Measurements from ENCODE around the gene RPP14.

The RPP14 gene

DNA sequence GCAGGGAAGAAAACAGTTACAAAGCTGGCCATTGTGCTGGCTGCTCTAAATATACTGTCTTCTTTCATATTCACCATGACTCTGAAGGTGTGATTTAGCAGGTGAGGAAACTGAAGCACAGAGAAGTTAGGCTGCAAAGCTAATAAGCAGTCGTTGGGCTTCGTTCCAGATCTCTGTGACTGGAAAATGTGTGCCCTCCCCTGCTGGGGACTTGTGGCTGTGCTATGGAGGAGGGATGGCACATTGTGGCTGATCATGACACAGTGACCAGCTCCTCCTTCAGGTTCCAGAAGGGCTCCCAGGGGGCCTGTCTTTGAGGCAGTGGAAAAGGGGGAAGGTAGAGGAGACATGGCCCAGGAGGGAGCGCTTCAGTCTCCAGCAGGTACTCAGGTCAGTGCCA lies 45.9 kb downstream of the RPP14 start:
- H4K20me1 ChIP-seq (ENCODE audit: control insufficient read depth, insufficient read depth, low read depth, low read length) = no peaks in the 10 kb centered on the region
- H3K36me3 ChIP-seq (ENCODE audit: control insufficient read depth, low read length) = peaks cover 82% of the 10 kb centered on the region
- H3K9me2 ChIP-seq (replicated peaks; ENCODE audit: control insufficient read depth, low read length) = no peaks in the 10 kb centered on the region
- H3K79me2 ChIP-seq (ENCODE audit: control insufficient read depth, low read length) = peaks cover 81% of the 10 kb centered on the region
- H3K4me2 ChIP-seq (ENCODE audit: low read length) = peak overlapping the region; percentile 98
- H3K27ac ChIP-seq (ENCODE audit: low read depth, low read length) = peak overlapping the region; percentile 99
- TF ChIP-seq, protein P1, sequence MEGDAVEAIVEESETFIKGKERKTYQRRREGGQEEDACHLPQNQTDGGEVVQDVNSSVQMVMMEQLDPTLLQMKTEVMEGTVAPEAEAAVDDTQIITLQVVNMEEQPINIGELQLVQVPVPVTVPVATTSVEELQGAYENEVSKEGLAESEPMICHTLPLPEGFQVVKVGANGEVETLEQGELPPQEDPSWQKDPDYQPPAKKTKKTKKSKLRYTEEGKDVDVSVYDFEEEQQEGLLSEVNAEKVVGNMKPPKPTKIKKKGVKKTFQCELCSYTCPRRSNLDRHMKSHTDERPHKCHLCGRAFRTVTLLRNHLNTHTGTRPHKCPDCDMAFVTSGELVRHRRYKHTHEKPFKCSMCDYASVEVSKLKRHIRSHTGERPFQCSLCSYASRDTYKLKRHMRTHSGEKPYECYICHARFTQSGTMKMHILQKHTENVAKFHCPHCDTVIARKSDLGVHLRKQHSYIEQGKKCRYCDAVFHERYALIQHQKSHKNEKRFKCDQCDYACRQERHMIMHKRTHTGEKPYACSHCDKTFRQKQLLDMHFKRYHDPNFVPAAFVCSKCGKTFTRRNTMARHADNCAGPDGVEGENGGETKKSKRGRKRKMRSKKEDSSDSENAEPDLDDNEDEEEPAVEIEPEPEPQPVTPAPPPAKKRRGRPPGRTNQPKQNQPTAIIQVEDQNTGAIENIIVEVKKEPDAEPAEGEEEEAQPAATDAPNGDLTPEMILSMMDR (IDR thresholded peaks at IDR 0.05; ENCODE audit: low read depth, low read length, poor library complexity, severe bottlenecking) = peak; percentile 47
- no peak for TF ChIP-seq EZH2phosphoT487 (IDR thresholded peaks at IDR 0.05; ENCODE audit: borderline replicate concordance, low read length)
- no peaks in the 10 kb centered on the region for H3K27me3 ChIP-seq (ENCODE audit: control insufficient read depth, low read length)
- peaks cover 60% of the 10 kb centered on the region for H3F3A ChIP-seq (ENCODE audit: control insufficient read depth, insufficient read depth)
- H3K4me3 ChIP-seq (ENCODE audit: low read length) = peak overlapping the region; percentile 71
- H3K4me1 ChIP-seq (ENCODE audit: control insufficient read depth, low read length) = peaks cover 99% of the 10 kb centered on the region
- H3K9me3 ChIP-seq (ENCODE audit: control insufficient read depth, insufficient read depth, low read length) = no peaks in the 10 kb centered on the region

DNA sequence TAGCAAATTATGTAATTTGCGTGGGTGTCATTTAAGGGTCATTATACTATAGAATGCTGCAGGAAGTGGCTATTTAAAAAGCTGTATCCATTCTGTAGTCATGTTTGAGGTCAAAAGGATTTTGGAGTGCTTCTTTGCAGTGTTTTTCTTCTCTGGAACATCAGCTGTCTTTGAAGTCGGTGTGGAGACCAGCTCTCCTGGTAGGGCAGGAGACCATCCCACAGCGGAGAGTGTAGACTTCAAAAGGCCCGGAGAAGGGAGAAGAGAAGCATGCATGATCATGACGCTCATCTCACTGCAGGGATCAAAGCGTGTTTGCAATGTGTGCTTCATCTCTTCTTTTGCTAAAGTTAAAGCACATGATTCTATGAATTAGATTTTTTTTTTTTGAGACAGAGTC lies 46.6 kb downstream of the RPP14 start:
- Histone ChIP-seq H3K27ac (ENCODE audit: low read depth, low read length) (peak overlapping the region; percentile 99), H3K9me3 (ENCODE audit: control insufficient read depth, insufficient read depth, low read length) (no peaks in the 10 kb centered on the region), H3K27me3 (ENCODE audit: control insufficient read depth, low read length) (no peaks in the 10 kb centered on the region), H4K20me1 (ENCODE audit: control insufficient read depth, insufficient read depth, low read depth, low read length) (no peaks in the 10 kb centered on the region), H3K9me2 (replicated peaks; ENCODE audit: control insufficient read depth, low read length) (no peaks in the 10 kb centered on the region), H3K4me1 (ENCODE audit: control insufficient read depth, low read length) (peaks cover 99% of the 10 kb centered on the region), H3K4me2 (ENCODE audit: low read length) (peak overlapping the region; percentile 98), H3K4me3 (ENCODE audit: low read length) (peak overlapping the region; percentile 71), H3F3A (ENCODE audit: control insufficient read depth, insufficient read depth) (peaks cover 52% of the 10 kb centered on the region), H3K79me2 (ENCODE audit: control insufficient read depth, low read length) (peaks cover 81% of the 10 kb centered on the region), H3K36me3 (ENCODE audit: control insufficient read depth, low read length) (peaks cover 81% of the 10 kb centered on the region)
- TF ChIP-seq, protein P1 (IDR thresholded peaks at IDR 0.05; ENCODE audit: low read depth, low read length, poor library complexity, severe bottlenecking) = no peak
- no peak for TF ChIP-seq EZH2phosphoT487 (IDR thresholded peaks at IDR 0.05; ENCODE audit: borderline replicate concordance, low read length)

DNA sequence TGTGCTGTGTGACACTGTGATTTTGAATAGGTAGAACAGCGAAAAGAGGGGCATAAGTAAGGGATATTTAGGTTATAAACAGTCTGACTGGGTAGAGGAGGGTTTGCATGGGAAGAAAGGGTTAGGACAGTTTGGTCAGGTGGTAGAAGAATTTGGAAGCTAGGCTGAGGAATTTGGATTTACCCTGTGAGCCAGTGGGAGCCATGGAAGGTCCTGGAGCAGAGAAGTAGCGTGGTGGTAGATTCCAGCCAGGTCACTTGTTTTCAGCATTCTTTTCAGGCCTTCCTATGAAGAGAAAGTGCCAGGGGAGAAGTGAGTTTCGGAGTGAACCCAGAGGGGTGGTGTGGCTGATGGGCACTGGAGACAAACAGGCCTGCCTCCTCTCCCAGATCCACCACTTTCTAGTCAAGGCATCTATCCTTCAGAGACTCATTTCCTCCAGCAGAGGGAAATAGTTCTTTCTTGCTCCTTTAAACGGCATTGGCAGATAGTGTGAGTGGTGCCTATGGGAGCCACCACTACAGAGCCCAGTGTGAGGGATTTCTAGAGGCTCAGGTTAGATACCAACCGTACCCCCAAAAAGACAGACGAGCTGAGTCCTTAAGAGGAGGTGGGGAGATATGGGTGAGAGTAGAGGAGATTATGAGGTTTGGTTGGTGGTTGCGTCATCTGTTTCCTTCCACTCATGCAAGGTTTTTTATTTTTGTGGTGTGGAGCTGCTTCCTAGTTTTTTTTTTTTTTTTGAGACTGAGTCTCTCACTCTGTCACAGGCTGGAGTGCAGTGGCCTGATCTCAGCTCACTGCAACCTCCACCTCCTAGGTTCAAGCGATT lies 47.9 kb downstream of the RPP14 start:
- Histone ChIP-seq H4K20me1 (ENCODE audit: control insufficient read depth, insufficient read depth, low read depth, low read length) (peaks cover 6% of the 10 kb centered on the region; the same call in 1 of the 2 replicates), H3K27me3 (ENCODE audit: control insufficient read depth, low read length) (no peaks in the 10 kb centered on the region), H3K4me2 (ENCODE audit: low read length) (peak overlapping the region; percentile 98), H3K27ac (ENCODE audit: low read depth, low read length) (peak overlapping the region; percentile 99), H3K9me2 (replicated peaks; ENCODE audit: control insufficient read depth, low read length) (no peaks in the 10 kb centered on the region), H3K4me3 (ENCODE audit: low read length) (peak overlapping the region; percentile 71), H3F3A (ENCODE audit: control insufficient read depth, insufficient read depth) (peaks cover 39% of the 10 kb centered on the region), H3K9me3 (ENCODE audit: control insufficient read depth, insufficient read depth, low read length) (no peaks in the 10 kb centered on the region), H3K4me1 (ENCODE audit: control insufficient read depth, low read length) (peaks cover 99% of the 10 kb centered on the region), H3K36me3 (ENCODE audit: control insufficient read depth, low read length) (peaks cover 83% of the 10 kb centered on the region), H3K79me2 (ENCODE audit: control insufficient read depth, low read length) (peaks cover 84% of the 10 kb centered on the region)
- no peak for TF ChIP-seq EZH2phosphoT487 (IDR thresholded peaks at IDR 0.05; ENCODE audit: borderline replicate concordance, low read length)
- TF ChIP-seq, protein P1 (IDR thresholded peaks at IDR 0.05; ENCODE audit: low read depth, low read length, poor library complexity, severe bottlenecking) = peak; percentile 14

All from DOHH2 (cell line).